Activated T-cell treated with anti-CD3 and anti-CD28 coated beads, Interleukin-2, amount 50 U/mL, for 4 hours (primary cell): Measurements from ENCODE around the gene RPGR. TPM values are rescaled to one million over a fixed set of nuclear protein-coding genes. Genes with fewer than 3 reads are reported as not detected.
A peak's percentile ranks its signal among the peaks of the same experiment; 100 is the strongest.

Experiments used
- ATAC-seq, 2 donors: fragments of 200-7000 bp; cut with Tn5 transposase; one replicate each; pipeline ENCODE4 v1.10.0; 2021
- DNase-seq: peaks from one replicate; pipeline ENCODE4 v3.0.0-alpha.2; 2020
- H3K27me3 Mint-ChIP-seq: one replicate; pipeline ENCODE4 v1.8.0; 2021; ENCODE audit warnings: low read depth, mixed read lengths
- H3K36me3 Mint-ChIP-seq: one replicate; pipeline ENCODE4 v1.8.0; 2022; ENCODE audit warnings: mixed read lengths; ENCODE audit not compliant: insufficient read depth
- H3K4me1 Mint-ChIP-seq: one replicate; pipeline ENCODE4 v1.8.0; 2021; ENCODE audit warnings: low read depth, mixed read lengths
- H3K4me3 Mint-ChIP-seq: one replicate; pipeline ENCODE4 v1.8.0; 2021; ENCODE audit warnings: mild to moderate bottlenecking, moderate library complexity, mixed read lengths
- H3K9me3 Mint-ChIP-seq: one replicate; pipeline ENCODE4 v1.8.0; 2021; ENCODE audit warnings: mixed read lengths
- total RNA-seq, 3 donors: library from RNA; stranded (reverse); gene quantifications; one replicate each; pipeline ENCODE4 v1.2.1, GENCODE V29; 2021

Gene RPGR
- total RNA-seq, 3 donors from 2014 or later: 8.4 to 10.6 (median 9.2) TPM

DNA sequence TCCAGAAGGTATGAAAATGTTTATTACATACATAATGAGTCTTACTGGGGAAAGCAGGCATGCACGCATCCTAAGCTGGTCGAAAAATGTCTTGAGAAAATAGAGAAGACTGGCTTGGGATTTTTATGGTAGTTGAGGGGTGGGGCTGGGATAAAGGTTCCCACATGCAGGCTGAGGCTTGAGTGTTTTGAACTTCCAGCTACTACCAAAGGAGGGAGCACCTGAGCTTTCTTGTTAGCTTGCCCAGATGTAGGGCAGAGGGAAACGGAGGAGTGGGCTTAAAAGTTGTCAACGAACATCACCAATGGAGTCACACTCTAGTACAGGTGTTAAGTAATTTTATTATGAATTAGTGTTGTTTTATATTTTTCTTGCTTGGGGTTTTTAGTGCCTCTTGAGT lies 67.1 kb downstream of the RPGR start:
- Mint-ChIP-seq H3K4me1 (no peaks in the 10 kb centered on the region), H3K4me3 (no peak overlapping the region), H3K9me3 (no peaks in the 10 kb centered on the region), H3K36me3 (no peaks in the 10 kb centered on the region), H3K27me3 (no peaks in the 10 kb centered on the region)
- no peak for ATAC-seq
- no peak for DNase-seq

DNA sequence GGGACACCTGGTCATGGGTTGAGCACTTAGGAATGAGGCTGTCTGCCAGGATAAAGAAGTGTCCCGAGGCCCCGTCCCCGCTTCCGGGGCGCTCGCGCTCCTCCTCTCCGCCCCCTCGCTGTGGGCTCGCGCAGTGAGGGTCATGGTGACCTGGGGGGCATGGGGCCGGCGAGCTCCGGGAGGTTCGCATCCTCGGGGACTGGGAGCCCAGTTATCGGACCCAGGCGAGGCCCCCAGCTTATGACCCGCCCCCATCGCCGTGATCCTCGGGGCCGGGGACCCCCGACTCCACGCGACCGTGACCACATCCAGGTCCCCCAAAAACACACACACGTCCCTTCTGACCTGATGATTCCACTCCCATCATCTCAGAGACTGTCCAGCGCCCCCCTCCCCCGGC lies 71.3 kb downstream of the RPGR start:
- Mint-ChIP-seq H3K9me3 (no peaks in the 10 kb centered on the region), H3K4me3 (no peak overlapping the region), H3K27me3 (peaks cover under 1% of the 10 kb centered on the region), H3K36me3 (no peaks in the 10 kb centered on the region), H3K4me1 (no peaks in the 10 kb centered on the region)
- DNase-seq: no peak
- no peak for ATAC-seq

DNA sequence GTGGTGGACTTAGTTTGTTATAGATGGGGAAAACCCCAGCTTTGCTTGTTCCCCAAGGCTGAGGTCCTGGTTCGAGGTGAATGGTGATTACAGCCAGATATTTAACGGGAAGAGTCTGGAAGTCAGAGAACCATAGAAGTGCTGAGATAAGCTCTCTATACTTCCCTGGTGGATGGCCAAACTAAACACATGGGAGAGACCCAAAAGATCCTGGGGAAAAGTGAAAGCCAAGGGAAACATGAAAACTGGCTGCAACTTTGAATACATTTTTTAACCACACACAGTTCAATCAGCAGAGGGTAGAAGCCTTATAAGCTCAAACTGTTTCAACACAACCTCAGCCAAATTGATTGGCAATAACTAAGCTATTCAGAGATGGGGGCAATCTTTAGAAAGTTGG lies 77.3 kb downstream of the RPGR start:
- no peak for ATAC-seq
- H3K4me3 Mint-ChIP-seq: no peak overlapping the region

DNA sequence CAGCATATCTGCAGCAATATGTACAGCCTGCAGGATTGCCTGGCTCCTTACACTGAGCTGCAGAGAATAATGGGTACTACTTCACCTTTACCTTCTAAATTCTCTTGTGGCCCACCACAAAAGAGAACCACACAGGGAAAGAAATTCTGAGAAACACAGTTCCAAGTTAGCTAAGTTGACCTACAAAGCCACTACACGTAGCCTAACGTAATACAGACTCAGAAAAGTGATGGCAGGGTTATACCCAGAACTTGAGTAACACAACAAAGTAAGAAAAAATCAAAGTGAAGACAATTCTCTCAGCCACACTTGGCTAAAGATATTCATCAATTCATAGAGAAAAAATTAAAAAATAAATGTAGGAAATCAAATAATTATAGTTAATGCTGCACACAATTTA lies 80.3 kb downstream of the RPGR start:
- ATAC-seq (no peak), DNase-seq (no peak)
- H3K9me3 Mint-ChIP-seq: no peaks in the 10 kb centered on the region
- no peaks in the 10 kb centered on the region for H3K4me1 Mint-ChIP-seq
- H3K4me3 Mint-ChIP-seq: no peak overlapping the region
- peaks cover 2% of the 10 kb centered on the region for H3K27me3 Mint-ChIP-seq
- no peaks in the 10 kb centered on the region for H3K36me3 Mint-ChIP-seq

More for the DNA sequence above, 77.3 kb downstream of the RPGR start:
- DNase-seq: no peak
- Mint-ChIP-seq H3K36me3 (no peaks in the 10 kb centered on the region), H3K27me3 (peaks cover 2% of the 10 kb centered on the region), H3K9me3 (no peaks in the 10 kb centered on the region), H3K4me1 (no peaks in the 10 kb centered on the region)

DNA sequence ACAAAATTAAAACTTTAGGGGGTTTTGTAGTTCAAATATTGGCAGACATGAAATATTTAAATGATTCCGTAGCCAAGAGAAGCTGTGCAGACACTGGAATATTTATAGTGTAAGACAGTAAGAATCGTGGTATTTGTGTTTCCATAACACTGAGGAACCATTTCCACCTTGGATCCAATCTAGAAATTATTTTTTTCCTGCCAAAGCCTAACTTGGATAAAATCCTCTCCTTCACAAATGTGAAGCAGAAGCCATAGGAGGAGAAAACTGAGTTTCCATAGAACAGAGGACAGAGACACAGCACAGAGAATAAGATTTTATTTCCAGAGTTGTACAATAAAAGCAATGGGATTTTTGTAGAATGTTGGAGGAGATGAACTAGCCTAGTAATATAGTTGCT lies 86.8 kb downstream of the RPGR start:
- no peaks in the 10 kb centered on the region for H3K27me3 Mint-ChIP-seq
- no peaks in the 10 kb centered on the region for H3K9me3 Mint-ChIP-seq
- H3K36me3 Mint-ChIP-seq: no peaks in the 10 kb centered on the region
- H3K4me3 Mint-ChIP-seq: no peak overlapping the region
- H3K4me1 Mint-ChIP-seq: no peaks in the 10 kb centered on the region
- ATAC-seq (no peak), DNase-seq (no peak)

DNA sequence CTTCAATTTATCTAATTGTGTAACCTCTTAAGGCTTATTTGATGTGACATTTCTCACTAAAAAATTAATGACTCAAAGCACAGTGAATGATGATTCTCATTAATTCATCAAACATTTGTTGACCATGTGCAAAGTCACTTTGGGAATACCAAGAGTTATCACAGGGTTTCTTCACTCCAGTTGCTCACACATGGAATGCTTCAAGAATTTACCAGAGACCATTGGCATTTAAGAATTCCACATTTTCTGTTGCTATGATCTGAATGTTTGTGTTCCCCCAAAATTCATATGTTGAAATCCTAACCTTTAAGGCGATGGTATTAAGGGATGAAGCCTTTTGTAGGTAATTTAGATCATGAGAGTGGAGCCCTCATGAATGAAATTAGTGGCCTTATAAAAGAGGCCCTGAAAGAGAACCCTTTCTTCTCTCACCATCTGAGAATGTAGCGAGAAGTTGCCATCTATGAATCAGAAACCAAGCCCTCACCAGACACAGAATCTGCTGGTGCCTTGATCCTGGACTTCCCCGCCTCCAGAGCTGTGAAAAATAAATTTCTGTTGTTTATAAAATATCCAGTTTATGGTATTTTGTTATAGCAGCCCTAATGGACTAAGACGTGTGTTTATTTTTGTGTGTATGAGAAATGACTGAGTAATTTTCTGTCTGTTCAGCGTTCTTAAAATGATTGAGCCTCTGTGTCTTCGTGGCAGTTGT lies 90.3 kb downstream of the RPGR start:
- H3K27me3 Mint-ChIP-seq: no peaks in the 10 kb centered on the region
- no peak for ATAC-seq
- no peaks in the 10 kb centered on the region for H3K9me3 Mint-ChIP-seq
- no peak for DNase-seq
- H3K4me3 Mint-ChIP-seq: no peak overlapping the region
- no peaks in the 10 kb centered on the region for H3K36me3 Mint-ChIP-seq
- H3K4me1 Mint-ChIP-seq: no peaks in the 10 kb centered on the region

DNA sequence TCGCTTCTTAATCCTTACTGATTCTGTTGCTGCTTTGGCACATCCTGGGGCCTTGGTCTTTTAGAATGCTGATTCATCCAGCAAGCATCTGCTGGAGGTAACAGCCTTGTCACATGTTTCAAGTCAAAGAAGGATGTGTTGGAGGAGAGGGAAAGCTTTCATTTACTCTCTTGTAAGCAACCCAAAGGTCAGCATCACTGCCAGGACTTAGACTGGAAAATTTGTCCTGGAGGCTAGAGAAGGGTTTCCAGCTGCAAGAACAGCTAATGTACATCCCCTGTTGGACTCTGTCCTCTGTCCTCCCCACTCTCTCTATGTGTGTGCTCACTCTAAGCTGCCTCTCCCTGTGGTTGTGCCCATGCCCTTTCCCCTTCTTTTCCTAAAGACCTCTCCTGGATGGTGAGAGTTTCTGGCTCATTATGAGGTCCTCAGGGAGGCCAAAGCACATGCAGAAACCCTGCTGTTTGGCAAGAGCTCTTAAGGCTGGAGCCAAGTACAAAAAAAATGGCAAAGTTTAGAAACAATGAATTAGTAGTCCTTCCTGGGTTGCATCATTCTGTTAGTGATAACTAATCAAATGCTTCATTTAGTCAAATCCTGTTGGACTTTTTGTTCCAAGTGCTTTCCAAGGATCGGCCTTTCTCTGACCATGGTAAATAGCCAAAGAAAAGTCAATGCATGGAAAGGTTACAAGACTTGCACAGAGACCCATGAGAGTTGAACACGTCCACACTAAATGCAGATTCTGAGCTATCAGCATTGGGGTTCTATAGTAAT lies 93.2 kb downstream of the RPGR start:
- Mint-ChIP-seq H3K9me3 (no peaks in the 10 kb centered on the region), H3K4me3 (no peak overlapping the region), H3K4me1 (no peaks in the 10 kb centered on the region), H3K36me3 (no peaks in the 10 kb centered on the region), H3K27me3 (no peaks in the 10 kb centered on the region)
- DNase-seq: no peak
- no peak for ATAC-seq

DNA sequence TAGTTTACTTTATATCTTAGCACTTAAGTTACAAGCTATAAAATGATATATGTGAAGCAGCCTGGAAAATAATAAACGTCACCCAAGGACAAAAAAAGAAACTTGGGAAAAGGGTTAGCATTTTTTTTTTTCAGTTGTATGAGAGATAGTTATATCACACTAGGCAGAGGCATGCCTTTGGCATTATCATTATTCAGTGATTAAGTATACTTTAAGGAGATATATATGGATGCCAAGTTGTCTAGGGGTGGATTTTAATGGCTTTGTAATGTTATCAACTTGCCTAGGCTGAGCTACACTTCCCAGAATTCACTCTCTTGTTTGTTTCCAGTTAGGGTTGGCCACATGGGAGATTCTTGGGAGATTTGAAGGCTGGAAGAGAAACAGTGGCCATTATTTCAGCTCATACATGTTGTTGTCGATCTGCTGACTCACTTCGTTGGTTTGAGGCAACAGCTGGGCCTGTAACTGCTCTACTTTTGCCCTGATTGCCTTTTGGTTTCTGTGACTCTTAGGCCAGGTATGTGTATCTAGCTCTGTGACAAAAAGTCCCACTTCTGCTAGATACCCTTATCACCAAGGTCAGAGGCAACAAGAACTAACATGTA lies 95.1 kb downstream of the RPGR start:
- ATAC-seq (no peak), DNase-seq (no peak)
- no peaks in the 10 kb centered on the region for H3K9me3 Mint-ChIP-seq
- no peaks in the 10 kb centered on the region for H3K36me3 Mint-ChIP-seq
- no peaks in the 10 kb centered on the region for H3K4me1 Mint-ChIP-seq
- H3K4me3 Mint-ChIP-seq: no peak overlapping the region
- no peaks in the 10 kb centered on the region for H3K27me3 Mint-ChIP-seq

DNA sequence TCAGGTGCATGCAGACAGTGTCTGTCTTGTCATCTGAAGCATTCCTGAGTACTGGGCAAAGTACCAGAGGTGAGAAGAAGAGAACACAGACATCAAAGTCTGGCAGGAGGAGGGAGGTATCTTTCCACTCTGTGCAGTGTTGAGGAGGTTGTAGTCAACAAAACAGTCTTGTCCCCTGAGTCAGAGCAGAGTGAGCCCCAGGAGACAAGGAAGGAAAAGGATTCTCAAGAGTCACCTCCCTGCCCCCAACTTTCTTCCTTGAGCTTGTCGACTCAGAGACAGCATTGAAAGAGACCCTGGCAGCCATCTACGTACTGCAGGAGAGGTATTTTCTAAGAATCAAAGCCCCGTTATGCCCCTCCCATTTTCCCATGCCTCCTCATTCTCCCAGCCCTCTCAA lies 102.2 kb downstream of the RPGR start:
- no peaks in the 10 kb centered on the region for H3K36me3 Mint-ChIP-seq
- no peak for ATAC-seq
- H3K4me3 Mint-ChIP-seq: no peak overlapping the region
- H3K9me3 Mint-ChIP-seq: no peaks in the 10 kb centered on the region
- no peak for DNase-seq
- H3K4me1 Mint-ChIP-seq: no peaks in the 10 kb centered on the region
- H3K27me3 Mint-ChIP-seq: peaks cover 29% of the 10 kb centered on the region

DNA sequence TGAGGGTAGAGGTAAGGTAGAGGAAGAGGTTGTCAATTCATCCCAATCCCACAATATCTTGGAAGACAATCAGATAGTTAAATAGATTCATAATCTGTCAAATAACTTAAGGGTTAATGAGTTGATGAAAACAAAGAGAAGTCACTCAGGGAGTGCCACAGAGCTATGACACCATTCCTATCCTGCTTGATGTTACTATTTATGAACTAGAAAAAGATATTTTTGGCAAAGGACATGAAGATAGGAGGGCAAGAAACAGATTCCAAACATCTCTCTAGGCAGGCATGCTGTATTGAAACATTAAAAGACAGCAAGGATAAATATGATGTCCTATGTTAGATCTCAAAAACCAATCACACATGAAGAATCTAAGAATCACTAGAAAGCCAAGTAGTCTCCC lies 103.1 kb downstream of the RPGR start:
- Mint-ChIP-seq H3K4me3 (no peak overlapping the region), H3K4me1 (no peaks in the 10 kb centered on the region), H3K36me3 (no peaks in the 10 kb centered on the region), H3K27me3 (peaks cover 37% of the 10 kb centered on the region), H3K9me3 (no peaks in the 10 kb centered on the region)
- DNase-seq: no peak
- no peak for ATAC-seq

DNA sequence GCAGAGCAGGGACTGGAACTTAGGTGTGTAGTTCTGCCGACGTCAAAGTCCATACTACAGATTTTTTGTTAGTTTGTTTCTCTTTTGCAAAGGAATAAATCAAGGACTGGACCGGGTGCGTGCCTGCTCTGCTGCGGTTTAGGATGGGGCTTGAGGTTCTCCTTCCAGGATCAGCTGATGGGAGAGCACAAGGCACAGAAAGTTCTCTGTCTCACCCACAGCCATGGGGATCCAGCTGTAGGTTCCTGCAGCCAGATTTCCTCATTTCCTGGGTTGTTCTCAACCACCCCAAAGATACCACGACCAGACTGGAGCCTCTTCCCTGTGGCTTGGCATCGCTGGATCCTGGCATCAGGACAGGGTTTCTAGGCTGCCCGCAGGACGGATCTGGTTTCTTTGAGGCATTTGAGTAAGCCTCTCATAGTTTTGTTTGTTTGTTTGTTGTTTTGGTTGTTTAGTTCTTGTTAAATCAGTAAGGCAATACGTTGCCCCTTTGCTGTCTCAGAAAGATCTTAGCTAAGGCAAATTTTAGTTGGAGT lies 105.8 kb downstream of the RPGR start:
- DNase-seq (no peak), ATAC-seq (no peak)
- no peaks in the 10 kb centered on the region for H3K9me3 Mint-ChIP-seq
- H3K27me3 Mint-ChIP-seq: peaks cover 49% of the 10 kb centered on the region
- H3K4me1 Mint-ChIP-seq: no peaks in the 10 kb centered on the region
- H3K36me3 Mint-ChIP-seq: no peaks in the 10 kb centered on the region
- H3K4me3 Mint-ChIP-seq: no peak overlapping the region

DNA sequence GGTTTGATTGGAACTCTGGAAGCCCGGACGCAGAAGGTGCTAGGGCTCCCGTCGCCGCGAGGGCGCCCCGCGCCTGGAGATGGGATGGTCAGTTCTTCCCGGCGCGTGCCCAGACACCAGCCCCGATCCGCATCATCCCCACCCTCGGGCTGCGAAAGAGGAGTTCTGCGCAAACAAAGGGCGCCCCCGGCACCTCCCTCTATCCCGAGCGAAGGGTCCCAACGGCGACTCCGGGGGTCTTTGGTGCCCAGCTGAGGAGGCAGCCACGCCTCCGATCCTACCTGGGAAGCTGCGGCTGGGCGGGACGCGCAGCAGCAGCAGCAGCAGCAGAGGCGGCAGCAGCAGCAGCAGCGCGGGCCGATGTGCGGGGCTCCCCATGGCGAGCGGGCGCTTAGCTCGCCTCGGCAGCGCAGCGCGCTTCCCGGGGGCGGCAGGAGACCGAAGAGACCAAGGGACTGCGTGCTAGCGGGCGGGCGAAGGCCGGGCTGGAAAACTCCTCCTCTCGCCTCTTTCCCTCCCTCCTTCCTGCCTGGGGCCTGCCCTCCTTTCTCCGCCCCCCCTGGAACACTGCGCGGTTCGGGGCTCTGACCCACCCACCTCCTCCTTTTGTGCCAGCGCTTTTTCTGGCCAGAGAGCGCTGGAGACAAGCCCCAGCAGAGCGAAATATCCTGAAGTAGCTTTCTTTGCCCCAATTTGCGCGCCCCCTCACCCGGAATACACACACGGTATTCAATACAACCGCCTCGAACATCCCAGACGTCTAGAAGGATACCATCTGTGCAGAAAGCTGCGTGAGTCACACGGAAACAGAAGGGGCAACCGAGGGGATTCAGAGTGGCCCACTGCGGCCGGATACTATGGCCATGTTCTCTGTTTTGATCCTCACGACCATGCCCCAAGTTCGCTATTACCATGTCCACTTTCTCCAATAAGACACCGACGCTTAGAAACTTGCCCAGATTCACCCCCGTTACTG lies 106.6 kb downstream of the RPGR start, which contains the start of gene SRPX:
TSS of gene SRPX (minus strand) at position 457 of the 976 bp plus-strand sequence. CDS start at position 378, 79 bp downstream.
- DNase-seq: no peak
- peak within 1 kb of the TSS; percentile 24 for H3K4me3 Mint-ChIP-seq
- no peak for ATAC-seq
- peaks cover 49% of the 10 kb centered on the region for H3K27me3 Mint-ChIP-seq
- H3K4me1 Mint-ChIP-seq: no peaks in the 10 kb centered on the region
- H3K36me3 Mint-ChIP-seq: no peaks in the 10 kb centered on the region
- H3K9me3 Mint-ChIP-seq: no peaks in the 10 kb centered on the region

DNA sequence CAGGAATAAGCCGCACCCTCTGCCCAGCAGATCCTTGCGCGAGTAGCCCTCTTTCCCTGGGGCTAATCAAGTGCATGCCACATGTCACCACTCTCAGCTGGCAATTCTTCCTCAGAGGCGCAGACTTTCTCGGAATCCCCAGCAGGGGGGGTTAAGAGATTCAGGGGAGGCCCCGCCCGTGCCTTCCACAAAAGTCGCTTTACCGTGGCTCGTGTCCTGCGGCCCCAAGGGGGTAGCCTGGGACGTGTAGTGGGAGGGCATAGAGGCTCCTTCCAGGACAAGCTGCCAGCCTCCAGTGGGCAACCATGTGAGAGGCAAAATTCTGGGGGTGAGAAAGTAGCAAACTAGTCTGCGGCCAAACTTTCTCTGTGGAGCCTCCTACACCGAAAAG lies 107.3 kb downstream of the RPGR start:
- DNase-seq (no peak), ATAC-seq (peak; percentile 32 to 34)
- Mint-ChIP-seq H3K27me3 (peaks cover 45% of the 10 kb centered on the region), H3K4me3 (no peak overlapping the region), H3K4me1 (no peaks in the 10 kb centered on the region), H3K36me3 (no peaks in the 10 kb centered on the region), H3K9me3 (no peaks in the 10 kb centered on the region)
